IPS-11a (cell line): ENCODE data around the gene RBPMS2.

Experiments
- H3K4me3 ChIP-seq: one replicate; pipeline ENCODE4 v1.5.1; 2013; ENCODE audit warnings: low read depth, low read length, control low read depth

RBPMS2 gene

DNA sequence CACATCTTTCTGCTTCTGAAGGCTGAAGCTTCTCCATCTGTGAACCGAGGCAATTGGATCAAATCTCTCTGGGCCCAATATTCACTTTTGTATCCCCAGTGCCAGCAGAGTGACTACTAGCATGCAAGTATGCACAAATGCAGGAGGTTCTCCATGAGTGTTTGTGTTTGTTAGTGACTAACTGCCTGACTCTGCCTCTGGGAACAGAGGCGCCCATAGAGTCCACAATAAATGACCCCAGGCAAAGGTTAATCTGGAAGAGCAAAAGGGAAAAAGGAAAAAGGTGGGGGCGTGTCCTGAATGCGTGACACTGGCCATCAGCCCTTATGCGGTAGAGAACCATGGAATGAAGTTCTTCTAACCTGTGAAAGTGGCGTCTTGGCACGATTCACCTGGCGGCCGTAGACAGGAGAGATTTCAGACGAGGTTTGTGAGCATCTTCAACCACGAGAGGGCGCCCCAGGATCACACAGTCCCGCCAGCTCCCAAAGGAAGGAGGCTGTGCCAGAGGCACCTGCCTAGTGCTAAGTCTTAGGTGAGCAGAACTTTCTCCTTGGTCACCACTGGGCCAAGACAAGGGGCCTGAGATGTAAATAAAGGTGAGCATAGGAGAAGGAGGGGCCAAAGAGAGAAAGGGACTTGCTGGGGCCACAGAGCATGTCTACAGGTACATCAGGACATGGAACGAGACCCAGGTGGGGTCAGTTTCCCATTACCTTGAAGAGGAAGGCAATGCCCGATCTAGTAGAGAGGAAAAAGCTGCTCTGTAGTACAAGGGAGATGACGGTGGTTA lies 44.2 kb downstream of the RBPMS2 start:
- H3K4me3 ChIP-seq: no peak overlapping the region

DNA sequence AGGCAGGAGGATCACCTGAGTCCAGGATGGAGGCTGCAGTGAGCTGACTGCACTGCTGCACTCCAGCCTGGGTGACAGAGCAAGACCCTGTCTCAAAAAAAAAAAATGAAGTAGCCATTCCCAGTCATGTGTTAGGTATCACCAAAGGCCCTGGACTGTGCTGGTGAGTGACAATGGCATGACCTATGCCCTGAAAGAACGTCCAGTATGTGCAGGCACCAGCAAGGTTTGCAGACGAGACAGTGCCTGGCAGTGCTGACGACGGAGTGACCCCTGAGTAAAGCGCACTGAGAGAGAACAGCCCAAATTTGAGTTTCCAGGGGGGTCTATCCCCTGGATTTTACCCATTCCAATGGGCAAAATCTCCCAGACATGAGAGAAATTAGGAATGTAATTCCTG lies 45.2 kb downstream of the RBPMS2 start:
- no peak overlapping the region for H3K4me3 ChIP-seq

DNA sequence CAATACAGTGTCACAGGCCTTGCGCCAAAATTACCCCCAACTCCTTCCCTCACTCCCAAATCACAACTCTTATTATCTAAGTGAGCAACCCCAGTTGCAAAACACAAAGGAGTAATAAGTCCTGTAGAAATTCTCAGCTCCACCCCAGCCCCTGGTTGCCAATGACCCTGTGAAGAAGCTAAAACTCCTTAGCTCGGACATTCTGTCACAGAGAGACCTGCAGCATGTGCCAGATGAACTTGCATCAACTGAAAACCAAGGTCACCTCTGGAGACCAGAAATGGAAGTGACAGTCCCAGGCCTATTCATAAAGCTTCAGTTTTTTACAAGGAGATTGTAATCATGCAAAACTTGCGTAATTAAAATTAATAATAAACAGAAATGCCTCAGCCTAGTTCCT lies 55.2 kb downstream of the RBPMS2 start:
- no peak overlapping the region for H3K4me3 ChIP-seq

DNA sequence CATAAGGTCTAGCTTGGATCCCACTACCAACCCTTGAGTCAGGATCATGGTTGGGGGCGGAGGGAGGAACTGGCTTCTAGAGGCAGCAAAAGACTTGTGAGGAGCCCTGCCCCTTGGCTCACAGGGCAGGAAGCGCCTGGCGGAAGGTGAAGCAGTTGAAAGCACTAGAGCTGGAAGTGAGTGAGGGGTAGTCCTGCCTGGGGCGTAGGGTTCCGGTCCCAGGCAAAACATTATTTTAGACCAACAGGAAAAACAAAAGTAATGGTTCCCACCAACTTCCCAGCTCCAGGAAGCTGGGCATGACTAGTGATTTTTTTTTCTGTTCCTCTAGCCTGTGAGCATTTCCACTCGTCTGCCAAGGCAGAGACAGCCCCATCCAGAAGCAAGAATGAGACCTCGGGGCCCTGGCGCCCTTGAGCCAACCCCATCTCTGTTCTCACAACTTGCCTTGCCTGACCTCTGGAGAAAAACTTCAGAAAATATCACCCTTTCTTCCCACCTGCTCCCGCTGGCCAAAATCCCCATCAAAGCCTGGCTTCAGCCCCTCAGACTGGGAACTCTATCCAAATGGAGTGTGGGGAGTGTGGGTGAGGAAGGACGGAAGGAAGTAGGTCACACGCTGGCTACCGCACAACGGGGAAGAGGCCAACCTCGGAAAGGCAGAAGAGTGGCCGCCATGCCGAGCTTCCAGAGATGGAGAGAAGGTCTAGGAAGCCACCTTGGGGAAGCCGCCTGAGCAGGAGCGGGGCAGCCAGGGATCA lies 57.5 kb downstream of the RBPMS2 start:
- H3K4me3 ChIP-seq: no peak overlapping the region

DNA sequence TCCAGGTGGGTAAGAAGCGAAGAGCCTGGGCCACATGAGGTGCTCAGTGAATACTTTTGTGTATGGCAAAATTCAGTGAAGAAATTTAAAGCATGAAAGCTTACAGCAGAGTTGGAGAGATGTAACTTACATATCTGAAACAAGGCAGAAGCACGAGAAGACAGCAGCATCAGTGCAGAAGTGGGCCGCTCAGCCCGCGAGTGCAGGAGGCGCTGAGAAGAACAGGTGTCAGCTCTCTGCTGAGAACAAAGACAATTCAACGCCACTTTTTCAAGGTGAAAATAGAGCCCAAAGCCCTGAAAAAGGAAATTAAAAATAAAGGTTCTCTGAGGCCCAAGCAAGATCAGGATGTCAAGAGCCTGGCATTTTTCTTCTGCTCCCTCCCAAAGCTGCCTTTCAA lies 58.3 kb downstream of the RBPMS2 start:
- H3K4me3 ChIP-seq: no peak overlapping the region

DNA sequence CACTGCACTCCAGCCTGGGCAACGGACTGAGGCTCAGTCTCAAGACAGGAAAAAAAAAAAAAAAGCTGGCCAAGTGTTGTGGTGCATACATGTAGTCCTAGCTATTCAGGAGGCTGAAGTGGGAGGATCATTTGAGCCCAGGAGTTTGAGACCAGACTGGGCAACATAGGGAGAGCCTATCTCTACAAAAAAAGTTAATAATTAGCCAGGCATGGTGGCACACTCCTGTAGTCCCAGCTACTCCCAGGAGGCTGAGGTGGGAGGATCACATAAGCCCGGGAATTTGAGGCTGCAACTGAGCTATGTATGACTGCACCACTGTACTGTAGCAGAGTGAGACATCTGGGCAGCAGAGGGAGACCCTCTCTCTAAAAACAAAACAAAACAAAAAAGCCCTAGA lies 58.9 kb downstream of the RBPMS2 start:
- no peak overlapping the region for H3K4me3 ChIP-seq

DNA sequence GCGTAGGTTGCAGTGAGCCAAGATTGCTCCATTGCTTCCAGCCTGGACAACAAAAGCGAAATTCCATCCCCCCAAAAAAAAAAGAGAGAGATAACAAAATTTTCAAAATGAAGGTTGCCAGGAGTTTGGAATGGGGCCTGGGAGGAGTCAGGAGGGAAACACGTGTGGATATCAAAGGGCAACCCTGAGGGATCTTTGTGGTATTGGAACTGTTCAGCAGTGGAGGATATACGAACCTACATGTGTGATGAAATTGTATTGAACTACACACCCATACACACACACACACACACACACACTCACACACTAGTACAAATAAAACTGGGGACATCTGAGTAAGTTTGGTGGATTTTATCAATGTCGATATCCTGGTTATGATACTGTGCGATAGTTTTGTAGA lies 61.8 kb downstream of the RBPMS2 start:
- no peak overlapping the region for H3K4me3 ChIP-seq

DNA sequence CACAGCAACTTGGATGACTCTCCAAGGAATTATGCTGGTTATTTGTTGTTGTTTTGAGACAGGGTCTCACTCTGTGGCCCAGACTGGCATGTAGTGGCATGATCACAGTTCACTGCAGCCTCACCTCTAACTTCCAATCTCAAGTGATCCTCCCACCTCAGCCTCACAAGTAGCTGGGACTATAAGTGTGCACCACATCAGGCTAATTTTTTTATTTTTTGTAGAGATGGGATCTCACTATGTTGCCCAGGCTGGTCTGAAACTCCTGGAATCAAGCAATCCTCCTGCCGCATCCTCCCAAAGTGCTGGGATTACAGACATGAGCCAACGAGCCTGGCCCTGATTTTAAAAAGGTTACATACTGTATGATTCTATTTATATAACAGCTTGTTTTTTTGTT lies 63.0 kb downstream of the RBPMS2 start:
- H3K4me3 ChIP-seq: no peak overlapping the region

DNA sequence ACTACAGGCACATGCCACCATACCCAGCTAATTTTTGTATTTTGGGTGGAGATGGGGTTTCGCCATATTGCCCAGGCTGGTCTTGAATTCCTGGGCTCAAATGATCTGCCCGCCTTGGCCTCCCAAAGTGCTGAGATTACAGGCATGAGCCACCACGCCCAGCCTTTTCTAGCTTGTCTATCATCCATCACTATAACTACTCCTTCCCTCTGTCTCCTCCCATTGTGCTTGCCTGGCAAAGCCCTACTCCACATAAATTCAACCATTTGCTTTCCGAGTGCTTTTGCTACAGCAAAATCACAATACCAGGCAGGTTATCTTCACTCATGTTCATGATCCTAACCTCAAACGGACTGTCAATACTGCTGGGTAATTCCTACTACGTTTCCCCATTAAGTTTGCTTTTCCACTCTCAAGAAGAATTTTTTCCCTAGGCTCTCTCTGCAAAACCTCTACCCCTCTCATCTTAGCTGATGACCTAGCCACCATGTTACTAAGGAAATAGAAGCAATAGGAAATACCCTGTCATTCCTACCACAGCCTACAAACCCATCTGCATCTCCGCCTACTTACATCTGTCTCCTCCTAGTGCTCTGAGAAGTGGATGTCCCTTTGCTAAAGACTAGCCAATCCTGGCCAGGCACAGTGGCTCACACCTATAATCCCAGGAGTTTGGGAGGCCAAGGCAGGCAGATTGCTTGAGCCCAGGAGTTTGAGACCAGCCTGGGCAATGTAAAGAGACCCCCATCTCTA lies 64.5 kb downstream of the RBPMS2 start:
- no peak overlapping the region for H3K4me3 ChIP-seq

DNA sequence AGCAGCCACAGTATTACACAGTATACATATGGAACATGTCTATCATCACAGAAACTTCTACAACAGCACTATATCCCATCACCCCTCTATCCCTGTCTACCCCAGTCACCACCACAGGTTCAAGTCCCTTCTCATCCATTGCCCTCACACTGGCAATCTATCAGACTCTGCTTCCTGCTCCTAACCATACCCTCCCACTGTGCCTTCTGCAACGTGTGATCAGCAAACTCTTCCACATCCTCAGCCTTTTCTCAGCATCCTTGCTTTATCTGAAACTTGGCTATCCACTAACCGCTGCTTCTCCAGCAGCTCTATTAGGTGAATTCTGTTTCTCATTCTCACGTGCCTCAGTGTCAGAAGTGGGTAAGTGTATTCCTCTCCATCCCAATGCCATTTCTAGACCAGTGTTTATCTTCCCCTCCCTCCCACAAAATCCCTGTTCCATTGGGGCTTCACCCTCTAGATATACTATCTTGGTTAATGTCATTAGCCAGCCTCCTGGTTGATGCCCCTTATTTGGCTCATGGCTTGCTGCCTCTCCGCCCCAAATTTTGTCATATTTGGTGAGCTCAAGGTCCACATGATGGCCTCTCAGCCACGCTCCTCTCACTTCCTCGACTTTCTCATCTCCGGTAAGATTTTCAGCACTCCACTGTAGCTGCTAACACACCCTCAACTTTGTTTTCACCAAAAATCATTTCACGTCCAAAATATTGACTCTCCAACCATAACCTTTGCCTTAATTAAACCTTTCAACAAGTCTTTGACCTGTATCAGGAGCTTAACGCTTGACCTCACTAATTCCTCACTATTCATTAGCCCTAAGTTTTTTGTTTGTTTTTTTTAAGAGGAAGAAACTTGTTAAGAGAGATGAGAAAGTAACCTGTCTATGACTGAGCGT lies 69.1 kb downstream of the RBPMS2 start:
- H3K4me3 ChIP-seq: no peak overlapping the region

DNA sequence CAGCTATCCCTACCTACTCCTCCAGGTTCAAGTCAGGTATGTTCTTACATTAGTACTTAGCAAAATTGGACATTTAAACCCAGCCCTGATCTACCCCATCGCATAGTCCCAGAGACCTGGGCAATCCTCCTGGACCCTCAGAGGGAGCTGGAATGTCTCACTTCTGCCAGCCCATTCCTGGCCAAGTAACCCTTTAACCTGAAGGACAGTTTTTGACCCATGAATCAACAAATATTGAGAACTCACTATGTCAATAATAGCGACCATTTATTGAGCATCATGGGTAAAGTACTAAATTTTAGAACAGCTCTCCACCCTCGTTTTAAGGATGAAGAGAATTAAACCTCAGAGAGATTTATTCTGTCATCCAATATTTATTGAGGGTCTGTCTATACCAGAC lies 70.4 kb downstream of the RBPMS2 start:
- no peak overlapping the region for H3K4me3 ChIP-seq

DNA sequence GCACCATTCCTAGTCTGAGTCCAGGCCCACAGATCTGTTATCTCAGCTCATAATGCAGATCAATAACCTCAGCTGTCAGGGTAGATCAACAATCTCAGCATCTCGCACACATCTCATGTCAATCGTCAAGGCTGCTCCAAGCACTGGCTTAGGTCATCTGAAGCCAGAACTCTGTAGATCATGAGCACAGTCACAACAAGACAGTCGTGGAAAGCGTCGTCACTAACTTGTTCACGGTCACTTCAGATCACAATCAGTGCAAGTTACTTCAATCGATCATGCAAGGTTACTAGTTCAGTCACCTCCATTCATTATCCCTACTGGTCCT lies 71.8 kb downstream of the RBPMS2 start:
- H3K4me3 ChIP-seq: peak overlapping the region; percentile 22

DNA sequence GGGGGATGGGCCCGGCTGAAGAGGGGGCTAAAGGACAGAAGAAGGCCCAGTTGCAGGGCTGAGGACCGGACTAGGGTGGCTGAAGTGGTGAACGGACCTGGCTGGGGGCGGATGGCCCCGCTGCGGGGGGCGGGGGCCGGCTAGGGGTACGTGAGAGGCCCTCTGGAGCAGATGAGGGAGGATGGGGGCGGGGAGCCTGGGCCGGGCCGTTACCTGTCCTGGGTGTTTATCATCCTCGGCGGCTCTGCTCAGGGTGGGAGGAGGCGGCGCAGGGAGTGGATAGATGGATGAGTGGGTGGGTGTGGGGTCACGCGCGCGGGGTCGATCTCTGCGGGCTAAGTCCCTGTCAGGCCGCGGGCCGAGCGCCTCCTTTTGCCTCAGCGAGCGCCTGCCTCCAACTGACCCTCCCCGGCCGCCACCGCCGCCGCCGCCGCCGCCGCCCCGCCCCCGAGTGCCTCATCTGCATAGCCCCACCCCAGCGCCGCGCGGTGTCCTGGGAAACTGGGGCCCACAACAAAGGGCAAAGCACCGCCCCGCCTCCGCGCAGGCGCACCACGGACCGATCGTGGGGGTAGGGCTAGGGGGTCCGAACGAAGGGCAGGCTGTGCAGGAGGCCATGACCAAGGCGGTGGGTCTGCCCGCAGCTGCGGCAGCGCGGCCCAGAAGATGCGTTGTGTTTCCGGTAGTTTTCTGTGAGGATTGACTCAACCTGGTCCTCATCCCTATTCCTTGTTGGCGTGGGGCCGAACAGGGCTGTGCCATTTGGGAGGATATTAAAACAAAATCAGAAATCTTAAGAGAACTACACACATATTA lies 72.4 kb downstream of the RBPMS2 start:
- peak overlapping the region; percentile 62 for H3K4me3 ChIP-seq

DNA sequence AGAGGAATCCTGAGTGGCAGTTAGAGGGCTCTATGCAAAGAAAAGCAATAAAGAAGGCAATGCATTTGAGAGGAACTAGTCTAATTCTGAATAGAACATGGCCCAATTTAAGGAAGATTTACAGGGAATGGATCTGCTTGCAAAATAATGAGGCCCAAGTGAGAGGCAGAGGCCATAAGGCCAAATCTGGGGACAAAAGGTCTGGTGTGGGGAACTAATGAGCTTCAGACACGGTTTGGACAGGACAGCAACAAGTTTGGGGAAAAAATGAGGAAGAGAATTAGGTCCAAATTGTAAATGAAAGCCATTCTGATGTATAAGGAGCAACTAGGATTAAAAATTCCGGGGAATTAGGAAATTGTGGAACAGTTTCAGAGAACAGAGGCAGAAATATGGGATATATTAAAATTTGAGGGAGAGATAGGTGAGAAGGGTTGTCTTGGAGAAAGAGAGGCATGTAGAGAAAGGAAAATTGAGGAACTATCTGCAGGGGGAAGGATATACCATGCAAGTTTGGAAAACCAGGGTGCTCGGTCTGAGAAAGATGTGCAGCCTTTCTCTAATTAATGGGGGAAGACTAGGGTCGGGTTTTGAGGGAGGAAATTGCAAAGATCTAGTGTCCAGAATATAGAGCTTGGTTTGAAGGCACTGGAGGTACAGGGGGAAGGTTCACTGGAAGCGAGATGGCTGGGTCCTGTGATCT lies 73.8 kb downstream of the RBPMS2 start:
- peak overlapping the region; percentile 62 for H3K4me3 ChIP-seq

DNA sequence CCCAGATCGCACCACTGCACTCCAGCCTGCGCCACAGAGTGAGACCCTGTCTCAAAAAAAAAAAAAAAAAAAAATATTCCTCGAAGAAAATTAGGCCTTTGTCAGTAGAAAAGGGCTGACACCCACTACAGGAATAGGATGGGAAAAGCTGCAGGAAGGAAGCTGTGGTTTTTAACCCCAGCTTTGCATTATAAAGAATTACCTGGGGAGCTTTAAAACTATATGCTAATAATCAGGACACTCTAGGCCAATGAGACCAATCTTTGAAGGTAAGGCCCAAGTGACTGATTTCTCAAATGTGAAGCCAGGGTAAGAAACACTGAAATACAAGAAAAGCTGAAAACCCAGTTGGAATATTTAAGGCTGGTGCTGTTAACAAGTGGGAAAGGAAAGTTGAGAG lies 74.3 kb downstream of the RBPMS2 start:
- peak overlapping the region; percentile 52 for H3K4me3 ChIP-seq

DNA sequence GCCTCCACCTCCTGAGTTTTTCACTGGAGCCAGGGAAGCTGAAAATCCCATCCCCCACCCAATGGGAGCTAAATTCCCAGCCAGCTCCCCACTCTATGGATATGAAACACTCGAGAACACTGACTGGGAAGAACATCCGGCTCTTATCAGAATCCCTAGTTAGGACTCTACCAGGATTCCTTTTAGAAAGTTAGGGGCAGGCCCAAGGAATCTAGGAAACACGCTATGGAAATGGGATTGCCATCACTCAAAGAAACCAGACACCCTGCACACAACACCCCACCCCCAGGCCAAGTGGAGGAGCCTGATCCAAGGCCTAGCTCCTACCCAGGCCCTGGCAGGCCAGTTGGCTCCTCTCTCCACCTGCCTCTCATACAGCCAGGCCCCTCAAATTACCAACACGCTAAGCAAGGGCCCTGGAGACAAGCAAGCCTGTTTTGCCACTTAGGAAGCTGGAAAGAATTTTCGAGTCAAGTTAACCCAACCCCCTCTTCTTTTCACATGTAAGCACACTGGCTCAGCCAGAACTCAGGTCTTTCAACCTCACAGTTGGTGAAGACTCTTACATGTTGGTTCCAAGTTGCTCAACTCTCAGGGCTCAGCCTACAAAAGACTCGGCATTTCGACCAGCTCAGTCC lies 75.5 kb downstream of the RBPMS2 start:
- H3K4me3 ChIP-seq: peak overlapping the region; percentile 52

DNA sequence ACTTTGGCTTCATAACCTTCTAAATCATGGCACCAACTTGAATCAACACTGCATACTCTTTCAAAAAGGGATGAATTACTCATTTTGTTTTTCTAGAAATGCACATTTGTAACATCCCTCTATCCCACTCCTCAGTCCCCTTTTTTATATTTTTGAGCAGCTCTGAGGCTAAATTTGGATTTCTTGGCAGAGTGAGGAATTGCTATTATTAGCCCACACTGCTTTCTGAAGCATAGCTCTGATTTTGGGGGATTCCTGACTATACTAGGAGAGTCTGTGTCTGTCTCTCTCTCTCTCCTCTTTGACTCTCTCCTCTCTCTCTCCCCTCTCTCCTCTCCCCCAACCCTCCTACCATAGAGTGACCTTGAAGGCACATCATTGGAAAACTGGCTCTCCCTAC lies 76.6 kb downstream of the RBPMS2 start:
- H3K4me3 ChIP-seq: no peak overlapping the region

DNA sequence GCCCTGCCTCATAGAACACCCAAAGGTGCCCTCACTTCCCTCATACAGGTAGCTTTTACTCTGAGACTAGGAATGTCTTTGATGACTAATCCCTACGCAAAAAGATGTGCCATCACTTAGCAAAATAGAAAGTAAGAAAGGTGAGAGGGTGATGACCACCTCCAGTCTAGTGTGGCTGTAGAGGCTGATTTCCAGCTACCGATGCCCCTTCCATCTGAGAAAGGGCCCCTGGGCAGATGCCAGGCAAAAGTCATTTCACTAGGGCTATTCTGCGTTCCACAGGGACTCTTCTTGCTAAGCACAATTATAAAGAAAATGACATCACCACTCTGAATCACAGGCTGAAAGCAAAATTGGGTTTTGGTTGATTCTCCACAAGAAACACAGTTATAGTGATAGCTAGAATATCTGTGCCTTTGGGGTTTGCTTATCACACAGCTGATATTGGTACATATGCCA lies 77.4 kb downstream of the RBPMS2 start:
- no peak overlapping the region for H3K4me3 ChIP-seq

DNA sequence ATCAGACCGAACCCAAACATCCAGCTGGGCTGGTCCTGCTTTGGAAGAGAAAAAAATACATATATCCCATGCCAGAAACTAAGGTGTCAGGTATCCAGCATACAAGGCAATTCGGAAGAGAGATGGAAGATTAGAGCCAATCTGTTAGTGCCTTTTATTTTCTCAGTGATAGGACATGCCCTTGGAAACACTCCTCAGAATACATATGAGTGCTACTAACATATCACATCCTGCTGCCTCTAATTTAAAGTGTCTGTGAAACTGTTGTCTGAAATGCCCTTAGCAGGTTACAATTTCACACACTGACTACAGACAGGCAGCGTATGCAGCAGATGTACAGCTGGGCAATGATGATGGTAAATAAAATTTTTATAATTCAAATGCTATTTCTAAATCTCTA lies 78.9 kb downstream of the RBPMS2 start:
- no peak overlapping the region for H3K4me3 ChIP-seq
